Measurements from ENCODE around the gene CCDC169.
"Not testable (repeated sequence)": the region's sequence is repeated elsewhere in the genome, so short reads cannot be mapped to it uniquely, and the experiment has no call there.

CCDC169 gene

GRCh38 chr13:36313047-36313969, 15.7 kb upstream of the CCDC169 start:
- DNase-seq: no peak

GRCh38 chr13:36310417-36311108, 12.9 kb upstream of the CCDC169 start:
- no peak for DNase-seq

- DNase-seq: no peak
Measured at GRCh38 chr13:36302289-36302688, 4.7 kb upstream of the CCDC169 start.

- not testable (repeated sequence) for DNase-seq
Measured at GRCh38 chr13:36299469-36299868, 1.9 kb upstream of the CCDC169 start.

GRCh38 chr13:36298535-36299068, 988 bp upstream of the CCDC169 start:
- DNase-seq: no peak

GRCh38 chr13:36294096-36294495, 3.5 kb downstream of the CCDC169 start:
- no peak for DNase-seq

GRCh38 chr13:36293497-36293896, 4.1 kb downstream of the CCDC169 start:
- no peak for DNase-seq

- DNase-seq: no peak
Measured at GRCh38 chr13:36288794-36289391, 8.7 kb downstream of the CCDC169 start.

- no peak for DNase-seq
Measured at GRCh38 chr13:36286006-36286405, 11.6 kb downstream of the CCDC169 start.

GRCh38 chr13:36282821-36283432, 14.7 kb downstream of the CCDC169 start:
- DNase-seq: no peak

GRCh38 chr13:36275190-36276002, 22.2 kb downstream of the CCDC169 start:
- no peak for DNase-seq

GRCh38 chr13:36273431-36273830, 24.2 kb downstream of the CCDC169 start:
- DNase-seq: no peak

GRCh38 chr13:36261976-36262375, 35.6 kb downstream of the CCDC169 start:
- no peak for DNase-seq

GRCh38 chr13:36261011-36261410, 36.6 kb downstream of the CCDC169 start:
- DNase-seq: no peak

GRCh38 chr13:36259361-36260137, 38.1 kb downstream of the CCDC169 start:
- no peak for DNase-seq

- no peak for DNase-seq
Measured at GRCh38 chr13:36258831-36259230, 38.8 kb downstream of the CCDC169 start.

- DNase-seq: no peak
Measured at GRCh38 chr13:36251526-36251925, 46.1 kb downstream of the CCDC169 start.

GRCh38 chr13:36251017-36251416, 46.6 kb downstream of the CCDC169 start:
- no peak for DNase-seq

- no peak for DNase-seq
Measured at GRCh38 chr13:36248700-36249099, 48.9 kb downstream of the CCDC169 start.

GRCh38 chr13:36244990-36245389, 52.6 kb downstream of the CCDC169 start:
- DNase-seq: no peak

- DNase-seq: no peak
Measured at GRCh38 chr13:36244073-36244472, 53.5 kb downstream of the CCDC169 start.
